SK-N-SH (cell line): Measurements from ENCODE around the gene BOD1. TPM values are rescaled to one million over a fixed set of nuclear protein-coding genes. Genes with fewer than 3 reads are reported as not detected.

Experiments used
- CTCF ChIA-PET: fragments of 300-600, 350-600 bp; formaldehyde crosslinking; extraction: SDS; loops from one replicate; lab custom pipeline; 2021; lab: Yijun Ruan, JAX
- POLR2A ChIA-PET: fragments of 350-600 bp; sonication (Branson Sonifier 250); formaldehyde crosslinking; extraction: SDS; loops from one replicate; lab custom pipeline; 2020; ENCODE audit warnings: antibody characterized with exemption, inconsistent platforms; lab: Yijun Ruan, JAX
- DNase-seq: peaks from one replicate; pipeline ENCODE4 v3.0.0; 2012
- H2AFZ ChIP-seq: fragments of 200-600 bp; sonication (generic); 2 replicates; pipeline ENCODE4 v1.8.1; 2016; ENCODE audit warnings: antibody characterized with exemption, mild to moderate bottlenecking, low read depth
- H3F3A ChIP-seq: fragments of 200-600 bp; sonication (generic); replicated peaks from 2 replicates; pipeline ENCODE3; 2016; ENCODE audit warnings: antibody characterized with exemption, mild to moderate bottlenecking; ENCODE audit not compliant: insufficient read depth
- H3K27ac ChIP-seq, 2 experiments: fragments of 200-500 bp in 1 of 2; fragments of 200-600 bp in 1 of 2; sonication (Bioruptor generic) in 1 of 2; sonication (generic), shearing (Covaris generic) in 1 of 2; 2 replicates each; pipeline versions ENCODE4 v1.5.1 to v1.6.1; 2014 to 2016; ENCODE audit warnings: low read depth in 2 of 2, inconsistent platforms in 1 of 2, low read length in 1 of 2, mild to moderate bottlenecking in 1 of 2, mixed read lengths in 1 of 2
- H3K27me3 ChIP-seq: fragments of 200-600 bp; sonication (generic), shearing (Covaris generic); 2 replicates; pipeline ENCODE4 v1.6.1; 2016; ENCODE audit warnings: mixed run types; ENCODE audit not compliant: insufficient read depth
- H3K36me3 ChIP-seq, 2 experiments: fragments of 200-500 bp in 1 of 2; fragments of 200-600 bp in 1 of 2; sonication (Bioruptor generic) in 1 of 2; sonication (generic) in 1 of 2; replicated peaks in 1 of 2; 2 replicates each; pipeline versions ENCODE3 to v1.5.1; 2014 to 2016; ENCODE audit warnings: low read length in 1 of 2, mild to moderate bottlenecking in 1 of 2; ENCODE audit not compliant: insufficient read depth in 2 of 2, control insufficient read depth in 1 of 2
- H3K4me1 ChIP-seq, 2 experiments: fragments of 200-500 bp in 1 of 2; fragments of 200-600 bp in 1 of 2; sonication (Bioruptor generic) in 1 of 2; sonication (generic), shearing (Covaris generic) in 1 of 2; 2 replicates each; pipeline versions ENCODE4 v1.5.1 to v1.6.1; 2014 to 2016; ENCODE audit warnings: low read depth in 1 of 2, low read length in 1 of 2, mixed run types in 1 of 2; ENCODE audit not compliant: insufficient read depth in 2 of 2, control insufficient read depth in 1 of 2
- H3K4me2 ChIP-seq: fragments of 200-600 bp; sonication (generic), shearing (Covaris generic); 2 replicates; pipeline ENCODE4 v1.6.1; 2017; ENCODE audit warnings: mixed run types
- H3K4me3 ChIP-seq, 2 experiments: fragments of 200-500 bp in 1 of 2; fragments of 200-600 bp in 1 of 2; sonication (Bioruptor generic) in 1 of 2; sonication (generic), shearing (Covaris generic) in 1 of 2; 2 replicates each; pipeline versions ENCODE4 v1.5.1 to v1.8.1; 2014 to 2016; ENCODE audit warnings: low read depth in 2 of 2, inconsistent platforms in 1 of 2, low read length in 1 of 2, mild to moderate bottlenecking in 1 of 2, mixed read lengths in 1 of 2, moderate library complexity in 1 of 2
- H3K79me2 ChIP-seq: fragments of 200-600 bp; sonication (generic); 2 replicates; pipeline ENCODE4 v1.8.1; 2017; ENCODE audit warnings: mild to moderate bottlenecking; ENCODE audit not compliant: insufficient read depth
- H3K9ac ChIP-seq: fragments of 200-600 bp; sonication (generic); 2 replicates; pipeline ENCODE4 v1.6.1; 2017; ENCODE audit warnings: mixed run types
- H3K9me2 ChIP-seq: fragments of 200-600 bp; sonication (generic); 2 replicates; pipeline ENCODE4 v1.6.1; 2017; ENCODE audit warnings: mixed run types
- H3K9me3 ChIP-seq: fragments of 200-600 bp; sonication (generic); 2 replicates; pipeline ENCODE4 v1.6.1; 2017; ENCODE audit warnings: mixed run types, mild to moderate bottlenecking, moderate library complexity
- H4K20me1 ChIP-seq: fragments of 200-600 bp; sonication (generic); 2 replicates; pipeline ENCODE4 v1.6.1; 2017; ENCODE audit warnings: mild to moderate bottlenecking, mixed run types; ENCODE audit not compliant: insufficient read depth
- ELF1 ChIP-seq: IDR thresholded peaks from 2 replicates; pipeline ENCODE4 v1.4.0; 2012
- EP300 ChIP-seq, 2 experiments: IDR thresholded peaks; 2 replicates each; pipeline versions ENCODE4 v1.4.0 to v1.6.1; 2012; ENCODE audit warnings: borderline replicate concordance in 1 of 2, low read depth in 1 of 2, low read length in 1 of 2
- FOXJ3 ChIP-seq: sonication (generic); formaldehyde crosslinking; IDR thresholded peaks from 2 replicates; pipeline ENCODE4 v1.5.1; 2020; ENCODE audit warnings: mild to moderate bottlenecking, missing genetic modification reagents
- GATA2 ChIP-seq: sonication (generic); formaldehyde crosslinking; IDR thresholded peaks from 2 replicates; pipeline ENCODE4 v1.5.0; 2020; ENCODE audit warnings: mild to moderate bottlenecking, missing genetic modification reagents
- JUND ChIP-seq: IDR thresholded peaks from 2 replicates; pipeline ENCODE4 v1.4.0; 2012
- RFX5 ChIP-seq: IDR thresholded peaks from 2 replicates; pipeline ENCODE4 v1.6.1; 2012; ENCODE audit warnings: mild to moderate bottlenecking, improper control_type of control experiment, low read length
- TCF12 ChIP-seq: IDR thresholded peaks from 2 replicates; pipeline ENCODE4 v1.4.0; 2012
- TEAD4 ChIP-seq: IDR thresholded peaks from 2 replicates; pipeline ENCODE4 v1.4.0; 2012; ENCODE audit warnings: mild to moderate bottlenecking, borderline replicate concordance; ENCODE audit not compliant: insufficient read depth
- WGBS: methylation state at CpG from one replicate; pipeline ENCODE4 v1.1.6; 2017; ENCODE audit warnings: low lambda C conversion rate; 5-methylcytosine and 5-hydroxymethylcytosine counted together
- polyA plus RNA-seq, 3 experiments: library from polyadenylated mRNA; depleted of rRNA; stranded (reverse); fragments of >200 nt; gene quantifications; 2 replicates each; pipeline ENCODE4 v1.2.3, GENCODE V29; 2012
- TF ChIP-seq, protein P1 (sequence below): IDR thresholded peaks from 2 replicates; pipeline ENCODE4 v1.4.0; 2012; ENCODE audit warnings: low read depth
- TF ChIP-seq, protein P2 (sequence below): fragments of 150-350 bp; IDR thresholded peaks from 2 replicates; pipeline ENCODE4 v1.6.1; 2017; ENCODE audit warnings: antibody characterized with exemption, low read length, low read depth, borderline replicate concordance
- TF ChIP-seq, protein P3 (sequence below): fragments of 150-350 bp; IDR thresholded peaks from 2 replicates; pipeline ENCODE4 v1.6.1; 2016; ENCODE audit warnings: mild to moderate bottlenecking, low read depth, low read length

BOD1 gene
- polyA plus RNA-seq, 1 of the 3 experiments (the other 2 are of a cell fraction): 45.3 TPM

DNA sequence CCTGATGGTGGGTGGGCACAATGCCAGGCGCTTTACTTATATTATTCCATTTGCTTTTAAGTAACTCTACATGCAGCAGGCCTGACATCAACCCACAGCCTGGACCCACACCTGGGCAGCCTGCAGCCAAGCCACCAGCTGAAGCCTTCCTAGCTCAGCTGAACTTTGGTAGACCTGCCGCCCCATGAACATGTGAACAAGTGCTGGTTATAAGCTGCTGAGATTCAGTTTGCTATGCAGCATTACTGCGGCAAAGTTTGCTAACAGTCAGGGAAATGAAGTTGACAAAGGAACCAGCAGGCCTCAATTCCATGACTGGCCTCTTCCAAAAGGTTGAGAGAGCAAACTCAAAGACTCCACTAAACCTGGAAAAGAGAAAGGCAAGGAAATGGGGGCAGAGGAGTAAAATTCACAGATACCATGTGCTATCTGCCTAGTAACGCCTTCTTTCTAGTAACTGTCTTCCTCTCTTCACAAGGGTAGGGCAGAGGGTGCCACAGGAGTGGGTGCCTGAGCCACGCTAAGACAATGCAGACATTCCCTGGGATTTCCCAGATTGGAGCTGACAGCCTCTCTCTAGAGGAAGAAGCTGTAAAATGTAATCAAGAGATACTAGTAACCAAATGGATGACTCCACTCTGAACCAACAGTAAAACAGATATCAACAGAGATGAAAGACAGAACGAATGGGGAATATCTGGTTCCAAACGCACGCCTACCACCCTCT lies 2.9 kb downstream of the BOD1 start:
- H3K79me2 ChIP-seq: peaks cover 76% of the 10 kb centered on the region
- DNase-seq: no peak
- H3K9me3 ChIP-seq: no peaks in the 10 kb centered on the region
- H3K4me2 ChIP-seq: peak overlapping the region; percentile 82; the same call in 1 of the 2 replicates
- ChIA-PET POLR2A (no interaction called here), CTCF (interaction anchor here (0.6 to 1.5 kb wide), 2 partner anchors 360 to 432 kb away, joined by 3 to 4 read pairs; partner anchors contain the start of gene NSG2)
- no peak for TF ChIP-seq GATA2 (CRISPR knock-in tag)
- TF ChIP-seq EP300 (IDR thresholded peaks at IDR 0.05; ENCODE audit: borderline replicate concordance in 1 of 2, low read depth in 1 of 2, low read length in 1 of 2): no peak
- no peak for TF ChIP-seq ELF1
- TF ChIP-seq, protein P1, sequence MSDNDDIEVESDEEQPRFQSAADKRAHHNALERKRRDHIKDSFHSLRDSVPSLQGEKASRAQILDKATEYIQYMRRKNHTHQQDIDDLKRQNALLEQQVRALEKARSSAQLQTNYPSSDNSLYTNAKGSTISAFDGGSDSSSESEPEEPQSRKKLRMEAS: no peak
- H3K27ac ChIP-seq: no peak overlapping the region
- peaks cover 13 to 24% of the 10 kb centered on the region in 2 experiments; a peak in 3 of 4 replicates for H3K4me1 ChIP-seq
- H3K4me3 ChIP-seq: no peak overlapping the region
- H3K9ac ChIP-seq: no peak overlapping the region
- no peaks in the 10 kb centered on the region for H3F3A ChIP-seq
- no peak overlapping the region for H2AFZ ChIP-seq
- H3K36me3 ChIP-seq: peaks cover 45 to 59% of the 10 kb centered on the region in 2 experiments
- no peaks in the 10 kb centered on the region for H3K27me3 ChIP-seq
- no peaks in the 10 kb centered on the region for H3K9me2 ChIP-seq
- 93% methylated on average over 7 of the region's 8 CpGs for WGBS
- peaks cover 64% of the 10 kb centered on the region for H4K20me1 ChIP-seq

DNA sequence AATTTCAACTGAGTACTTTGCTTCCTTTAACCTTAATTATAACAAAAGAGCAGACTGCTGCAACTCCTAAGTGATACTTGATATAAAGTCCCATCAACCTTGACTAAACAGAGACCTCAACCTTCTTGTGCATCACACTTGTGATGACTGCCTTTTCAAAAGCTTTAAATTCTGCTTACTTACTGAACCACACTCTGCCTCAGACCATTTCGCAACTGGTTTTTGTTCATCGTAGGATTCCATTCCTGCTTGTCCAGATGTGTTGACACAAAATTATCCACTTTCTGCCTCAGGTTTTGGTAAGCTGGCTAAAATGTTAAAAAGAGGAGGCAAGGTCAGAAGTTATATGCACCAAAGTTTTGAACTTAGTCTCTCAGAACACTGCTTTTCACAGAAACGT lies 3.5 kb downstream of the BOD1 start:
- H4K20me1 ChIP-seq: peaks cover 64% of the 10 kb centered on the region
- H3K27ac ChIP-seq: no peak overlapping the region
- POLR2A ChIA-PET: interaction anchor here (1.1 kb wide), 1 partner anchor 361 kb away, joined by 3 read pairs; no protein-coding TSS in a partner anchor
- no peaks in the 10 kb centered on the region for H3K27me3 ChIP-seq
- H3K36me3 ChIP-seq: peaks cover 50 to 66% of the 10 kb centered on the region in 2 experiments
- H3K79me2 ChIP-seq: peaks cover 79% of the 10 kb centered on the region
- CTCF ChIA-PET: interaction anchor here (1.3 to 1.5 kb wide), 2 partner anchors 360 to 433 kb away, joined by 3 to 5 read pairs; partner anchors contain the start of gene NSG2
- H3K4me3 ChIP-seq: no peak overlapping the region
- H3K9me3 ChIP-seq: no peaks in the 10 kb centered on the region
- peaks cover 13 to 24% of the 10 kb centered on the region in 2 experiments; a peak in 3 of 4 replicates for H3K4me1 ChIP-seq
- WGBS: 80% methylated on average over 3 of the region's 3 CpGs
- H3K9ac ChIP-seq: no peak overlapping the region
- TF ChIP-seq FOXJ3 (no peak), RFX5 (no peak), TCF12 (no peak), JUND (no peak), TEAD4 (no peak)
- TF ChIP-seq, protein P2, sequence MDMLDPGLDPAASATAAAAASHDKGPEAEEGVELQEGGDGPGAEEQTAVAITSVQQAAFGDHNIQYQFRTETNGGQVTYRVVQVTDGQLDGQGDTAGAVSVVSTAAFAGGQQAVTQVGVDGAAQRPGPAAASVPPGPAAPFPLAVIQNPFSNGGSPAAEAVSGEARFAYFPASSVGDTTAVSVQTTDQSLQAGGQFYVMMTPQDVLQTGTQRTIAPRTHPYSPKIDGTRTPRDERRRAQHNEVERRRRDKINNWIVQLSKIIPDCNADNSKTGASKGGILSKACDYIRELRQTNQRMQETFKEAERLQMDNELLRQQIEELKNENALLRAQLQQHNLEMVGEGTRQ: no peak
- TF ChIP-seq, protein P3, sequence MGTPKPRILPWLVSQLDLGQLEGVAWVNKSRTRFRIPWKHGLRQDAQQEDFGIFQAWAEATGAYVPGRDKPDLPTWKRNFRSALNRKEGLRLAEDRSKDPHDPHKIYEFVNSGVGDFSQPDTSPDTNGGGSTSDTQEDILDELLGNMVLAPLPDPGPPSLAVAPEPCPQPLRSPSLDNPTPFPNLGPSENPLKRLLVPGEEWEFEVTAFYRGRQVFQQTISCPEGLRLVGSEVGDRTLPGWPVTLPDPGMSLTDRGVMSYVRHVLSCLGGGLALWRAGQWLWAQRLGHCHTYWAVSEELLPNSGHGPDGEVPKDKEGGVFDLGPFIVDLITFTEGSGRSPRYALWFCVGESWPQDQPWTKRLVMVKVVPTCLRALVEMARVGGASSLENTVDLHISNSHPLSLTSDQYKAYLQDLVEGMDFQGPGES: no peak
- TF ChIP-seq, all 33 proteins: peak for 0
- DNase-seq: no peak
- Histone ChIP-seq H3K9me2 (no peaks in the 10 kb centered on the region), H3K4me2 (no peak overlapping the region), H3F3A (no peaks in the 10 kb centered on the region), H2AFZ (no peak overlapping the region)
